HEK293 (cell line): Measurements from ENCODE around the gene CMC1.

Experiments used
- CTCF ChIA-PET: fragments of 350-600 bp; formaldehyde crosslinking; extraction: SDS; loops from one replicate; lab custom pipeline; 2021; ENCODE audit warnings: antibody characterized with exemption; lab: Yijun Ruan, JAX
- POLR2A ChIA-PET: fragments of 300-600 bp; formaldehyde crosslinking; extraction: SDS; loops from one replicate; lab custom pipeline; 2020; ENCODE audit warnings: antibody characterized with exemption, inconsistent platforms; lab: Yijun Ruan, JAX
- H3K27ac ChIP-seq: fragments of 200-500 bp; sonication (Bioruptor generic); 2 replicates; pipeline ENCODE4 v1.5.1; 2014; ENCODE audit warnings: low read depth, low read length, control low read depth, inconsistent platforms; ENCODE audit errors: extremely low read depth
- H3K36me3 ChIP-seq, 2 experiments: fragments of 200-500 bp in 1 of 2; sonication (Bioruptor generic) in 1 of 2; 1 replicate in 1 of 2; 2 replicates in 1 of 2; pipeline ENCODE4 v1.5.1; 2014 to 2017; ENCODE audit warnings: inconsistent platforms in 2 of 2, low read length in 2 of 2; ENCODE audit not compliant: control insufficient read depth in 2 of 2, insufficient read depth in 1 of 2
- H3K4me1 ChIP-seq: fragments of 200-500 bp; sonication (Bioruptor generic); 2 replicates; pipeline ENCODE4 v1.5.1; 2014; ENCODE audit warnings: mild to moderate bottlenecking, low read length, inconsistent platforms; ENCODE audit not compliant: control insufficient read depth, insufficient read depth
- H3K4me3 ChIP-seq: 2 replicates; pipeline ENCODE4 v1.5.1; 2011; ENCODE audit warnings: low read depth, mild to moderate bottlenecking, control low read depth, low read length, moderate library complexity
- H3K9me3 ChIP-seq: fragments of 200-500 bp; sonication (Bioruptor generic); 2 replicates; pipeline ENCODE4 v1.5.1; 2014; ENCODE audit warnings: low read depth, low read length, inconsistent platforms; ENCODE audit not compliant: control insufficient read depth, insufficient read depth
- GFI1B ChIP-seq: fragments of 450-650 bp; formaldehyde crosslinking; IDR thresholded peaks from 2 replicates; pipeline ENCODE4 v1.5.1; 2016; ENCODE audit warnings: missing biosample characterization, missing genetic modification characterization
- KLF17 ChIP-seq: fragments of 450-650 bp; formaldehyde crosslinking; IDR thresholded peaks from 2 replicates; pipeline ENCODE4 v1.5.1; 2016; ENCODE audit warnings: missing biosample characterization, missing genetic modification characterization
- OVOL3 ChIP-seq: fragments of 450-650 bp; formaldehyde crosslinking; IDR thresholded peaks from 2 replicates; pipeline ENCODE4 v1.5.1; 2016; ENCODE audit warnings: missing biosample characterization, missing genetic modification characterization
- PRDM2 ChIP-seq: fragments of 450-650 bp; formaldehyde crosslinking; IDR thresholded peaks from 2 replicates; pipeline ENCODE4 v1.5.1; 2016; ENCODE audit warnings: missing biosample characterization, missing genetic modification characterization, borderline replicate concordance
- SETDB1 ChIP-seq: IDR thresholded peaks from one replicate; pipeline ENCODE4 v1.6.1; 2017; ENCODE audit warnings: mild to moderate bottlenecking, low read length, moderate library complexity, mixed read lengths; ENCODE audit not compliant: insufficient read length
- TRIM28 ChIP-seq: IDR thresholded peaks from 2 replicates; pipeline ENCODE4 v1.6.1; 2011; ENCODE audit warnings: low read length, control low read depth, borderline replicate concordance
- ZBTB20 ChIP-seq: fragments of 450-650 bp; formaldehyde crosslinking; IDR thresholded peaks from 2 replicates; pipeline ENCODE4 v1.5.1; 2016; ENCODE audit warnings: missing biosample characterization, missing genetic modification characterization
- ZBTB48 ChIP-seq: fragments of 450-650 bp; formaldehyde crosslinking; IDR thresholded peaks from 2 replicates; pipeline ENCODE4 v1.5.1; 2016; ENCODE audit warnings: missing biosample characterization, missing genetic modification characterization
- ZFP41 ChIP-seq: fragments of 450-650 bp; formaldehyde crosslinking; IDR thresholded peaks from 2 replicates; pipeline ENCODE4 v1.5.1; 2016; ENCODE audit warnings: missing biosample characterization, missing genetic modification characterization, borderline replicate concordance
- ZNF157 ChIP-seq: fragments of 450-650 bp; formaldehyde crosslinking; IDR thresholded peaks from 2 replicates; pipeline ENCODE4 v1.5.1; 2016; ENCODE audit warnings: missing biosample characterization, missing genetic modification characterization
- ZNF184 ChIP-seq: fragments of 450-650 bp; IDR thresholded peaks from 2 replicates; pipeline ENCODE4 v1.5.1; 2018; ENCODE audit warnings: missing biosample characterization, mild to moderate bottlenecking, missing genetic modification characterization
- ZNF302 ChIP-seq: fragments of 450-650 bp; formaldehyde crosslinking; IDR thresholded peaks from 2 replicates; pipeline ENCODE4 v1.5.1; 2016; ENCODE audit warnings: missing biosample characterization, missing genetic modification characterization, low read depth
- ZNF449 ChIP-seq: fragments of 450-650 bp; formaldehyde crosslinking; IDR thresholded peaks from 2 replicates; pipeline ENCODE4 v1.5.1; 2017; ENCODE audit warnings: missing biosample characterization, mild to moderate bottlenecking, missing genetic modification characterization, moderate library complexity
- ZNF501 ChIP-seq: fragments of 450-650 bp; formaldehyde crosslinking; IDR thresholded peaks from 2 replicates; pipeline ENCODE4 v1.5.1; 2016; ENCODE audit warnings: missing biosample characterization, missing genetic modification characterization
- ZNF639 ChIP-seq: fragments of 450-650 bp; formaldehyde crosslinking; IDR thresholded peaks from 2 replicates; pipeline ENCODE4 v1.5.1; 2016; ENCODE audit warnings: missing biosample characterization, missing genetic modification characterization
- ZNF654 ChIP-seq: fragments of 450-650 bp; formaldehyde crosslinking; IDR thresholded peaks from 2 replicates; pipeline ENCODE4 v1.5.1; 2016; ENCODE audit warnings: low read depth, missing biosample characterization, missing genetic modification characterization
- ZNF76 ChIP-seq: fragments of 450-650 bp; formaldehyde crosslinking; IDR thresholded peaks from 2 replicates; pipeline ENCODE4; 2016; ENCODE audit warnings: low read depth, missing biosample characterization, missing genetic modification characterization, borderline replicate concordance

The CMC1 gene

GRCh38 chr3:28212681-28213080 is 28.7 kb upstream of the CMC1 start:
- H3K36me3 ChIP-seq = no peaks in the 10 kb centered on the region
- H3K9me3 ChIP-seq = no peaks in the 10 kb centered on the region
- no peaks in the 10 kb centered on the region for H3K4me1 ChIP-seq
- no peak overlapping the region for H3K27ac ChIP-seq
- POLR2A ChIA-PET = no interaction called here
- CTCF ChIA-PET = interaction anchor here (0.6 kb wide), 1 partner anchor 1291 kb away, joined by 3 read pairs; no protein-coding TSS in a partner anchor
- TF ChIP-seq GFI1B (tag by site-specific recombination) (no peak), ZNF449 (tag by site-specific recombination) (no peak), ZNF302 (tag by site-specific recombination) (no peak), ZNF76 (tag by site-specific recombination) (no peak), ZBTB20 (no peak), ZNF654 (tag by site-specific recombination) (no peak), ZBTB48 (tag by site-specific recombination) (no peak), KLF17 (tag by site-specific recombination) (no peak), ZNF639 (no peak), ZNF157 (tag by site-specific recombination) (no peak), ZNF184 (tag by site-specific recombination) (no peak), SETDB1 (no peak), ZFP41 (tag by site-specific recombination) (no peak), OVOL3 (tag by site-specific recombination) (no peak), ZNF501 (tag by site-specific recombination) (no peak)
- no peak overlapping the region for H3K4me3 ChIP-seq

- TF ChIP-seq PRDM2 = no peak
- TF ChIP-seq TRIM28 = peak; percentile 74; the same call in 1 of the 2 replicates
- TF ChIP-seq, all 188 proteins: peak for 1
- ChIA-PET CTCF (no interaction called here), POLR2A (no interaction called here)
- Histone ChIP-seq H3K4me1 (no peaks in the 10 kb centered on the region), H3K4me3 (no peak overlapping the region), H3K27ac (no peak overlapping the region), H3K36me3 (no peaks in the 10 kb centered on the region), H3K9me3 (no peaks in the 10 kb centered on the region)
Observed at GRCh38 chr3:28215407-28215806, 26.0 kb upstream of the CMC1 start.
